HL-60 (cell line): Measurements from ENCODE around the gene LEMD2.

Experiments used
- DNase-seq, 2 experiments: peaks; one replicate each; pipeline ENCODE4 v3.0.0-alpha.2; 2010 to 2020; ENCODE audit warnings: low read depth in 1 of 2, low spot score in 1 of 2
- H3K27ac ChIP-seq: fragments of 250-450 bp; sonication (Bioruptor Pico); replicated peaks from 2 replicates; pipeline ENCODE4 v1.5.1; 2020; ENCODE audit warnings: mild to moderate bottlenecking, moderate library complexity
- H3K27me3 ChIP-seq: fragments of 250-450 bp; sonication (Bioruptor Pico); 2 replicates; pipeline ENCODE4 v1.5.1; 2021; ENCODE audit warnings: mild to moderate bottlenecking, moderate library complexity; ENCODE audit not compliant: insufficient read depth, poor library complexity, severe bottlenecking
- H3K4me3 ChIP-seq: replicated peaks from 2 replicates; pipeline ENCODE4 v1.5.1; 2011; ENCODE audit warnings: mild to moderate bottlenecking, control low read depth, low read length; ENCODE audit not compliant: insufficient read depth
- CTCF ChIP-seq: IDR thresholded peaks from one replicate; pipeline ENCODE4 v1.5.1; 2011; ENCODE audit warnings: low read length, control low read depth, inconsistent platforms; ENCODE audit not compliant: insufficient read depth
- GABPA ChIP-seq: IDR thresholded peaks from 2 replicates; pipeline ENCODE4 v1.6.1; 2012; ENCODE audit warnings: low read depth
- POLR2AphosphoS5 ChIP-seq: IDR thresholded peaks from 2 replicates; pipeline ENCODE4 v1.6.1; 2012; ENCODE audit warnings: low read depth
- REST ChIP-seq: IDR thresholded peaks from 2 replicates; pipeline ENCODE4 v1.6.1; 2012; ENCODE audit warnings: low read depth; ENCODE audit not compliant: insufficient replicate concordance
- SPI1 ChIP-seq: IDR thresholded peaks from 2 replicates; pipeline ENCODE4 v1.6.1; 2012; ENCODE audit warnings: low read depth, mild to moderate bottlenecking, borderline replicate concordance

LEMD2 gene

GRCh38 chr6:33806841-33807240, 17.9 kb upstream of the LEMD2 start:
- peaks cover 17% of the 10 kb centered on the region for H3K27me3 ChIP-seq
- no peak overlapping the region for H3K4me3 ChIP-seq
- no peak for DNase-seq
- no peak for TF ChIP-seq GABPA
- TF ChIP-seq CTCF, result no peak
- no peak for TF ChIP-seq POLR2AphosphoS5
- TF ChIP-seq SPI1, result no peak
- TF ChIP-seq REST, result no peak
- no peak overlapping the region for H3K27ac ChIP-seq

GRCh38 chr6:33803571-33804053, 14.7 kb upstream of the LEMD2 start, which contains the start of gene MLN:
TSS of gene MLN (minus strand) at chr6:33804003. CDS start at chr6:33801163, 2,840 bp downstream.
- H3K4me3 ChIP-seq, result no peak within 1 kb of the TSS
- H3K27me3 ChIP-seq, result peaks cover 15% of the 10 kb centered on the region
- no peak within 1 kb of the TSS for H3K27ac ChIP-seq
- no peak for TF ChIP-seq POLR2AphosphoS5
- TF ChIP-seq CTCF, result no peak
- TF ChIP-seq REST, result no peak
- TF ChIP-seq GABPA, result no peak
- no peak for TF ChIP-seq SPI1
- DNase-seq, result no peak

- Histone ChIP-seq H3K27me3 (peaks cover 6% of the 10 kb centered on the region), H3K27ac (no peak overlapping the region), H3K4me3 (no peak overlapping the region)
- DNase-seq, result no peak
- no peak for TF ChIP-seq CTCF
- no peak for TF ChIP-seq GABPA
- no peak for TF ChIP-seq REST
- no peak for TF ChIP-seq SPI1
- TF ChIP-seq POLR2AphosphoS5, result no peak
Measured at GRCh38 chr6:33802186-33802958, 13.4 kb upstream of the LEMD2 start.
